Adipocyte (in vitro differentiated cells): ENCODE measurements around the gene STX17.

ENCODE experiments used
- DNase-seq: peaks from one replicate; pipeline ENCODE4 v3.0.0-alpha.2; 2015; ENCODE audit warnings: low read depth
- H3K27me3 ChIP-seq: replicated peaks from 2 replicates; pipeline ENCODE4 v1.7.0; 2013; ENCODE audit warnings: mild to moderate bottlenecking, low read length, moderate library complexity; ENCODE audit not compliant: control insufficient read depth, insufficient read depth
- H3K36me3 ChIP-seq: 2 replicates; pipeline ENCODE4 v1.7.0; 2013; ENCODE audit warnings: low read length, mild to moderate bottlenecking, moderate library complexity; ENCODE audit not compliant: control insufficient read depth, insufficient read depth, severe bottlenecking
- H3K4me1 ChIP-seq: 2 replicates; pipeline ENCODE4 v1.7.0; 2013; ENCODE audit warnings: mild to moderate bottlenecking, low read length, moderate library complexity; ENCODE audit not compliant: control insufficient read depth, insufficient read depth
- H3K4me3 ChIP-seq: 2 replicates; pipeline ENCODE4 v1.7.0; 2013; ENCODE audit warnings: mild to moderate bottlenecking, low read length, moderate library complexity
- H3K9ac ChIP-seq: 2 replicates; pipeline ENCODE4 v1.7.0; 2013; ENCODE audit warnings: mild to moderate bottlenecking, low read length, moderate library complexity
- H3K9me3 ChIP-seq: 2 replicates; pipeline ENCODE4 v1.7.0; 2013; ENCODE audit warnings: mild to moderate bottlenecking, low read length, moderate library complexity; ENCODE audit not compliant: control insufficient read depth

STX17 gene

GRCh38 chr9:99873531-99873930 lies 32.9 kb upstream of the STX17 start:
- Histone ChIP-seq H3K36me3 (no peaks in the 10 kb centered on the region), H3K9me3 (no peaks in the 10 kb centered on the region), H3K9ac (no peak overlapping the region), H3K4me1 (peaks cover 2% of the 10 kb centered on the region), H3K27me3 (no peaks in the 10 kb centered on the region), H3K4me3 (no peak overlapping the region)
- peak; percentile 61 for DNase-seq

GRCh38 chr9:99873943-99874584 lies 32.4 kb upstream of the STX17 start:
- Histone ChIP-seq H3K4me1 (peaks cover 2% of the 10 kb centered on the region), H3K9me3 (no peaks in the 10 kb centered on the region)

GRCh38 chr9:99876190-99876589 lies 30.3 kb upstream of the STX17 start:
- H3K27me3 ChIP-seq: no peaks in the 10 kb centered on the region
- no peaks in the 10 kb centered on the region for H3K36me3 ChIP-seq
- no peak overlapping the region for H3K9ac ChIP-seq
- H3K4me1 ChIP-seq: peaks cover 2% of the 10 kb centered on the region
- H3K4me3 ChIP-seq: no peak overlapping the region
- H3K9me3 ChIP-seq: no peaks in the 10 kb centered on the region
- no peak for DNase-seq

More at GRCh38 chr9:99873943-99874584, 32.4 kb upstream of the STX17 start:
- Histone ChIP-seq H3K9ac (no peak overlapping the region), H3K36me3 (no peaks in the 10 kb centered on the region), H3K27me3 (no peaks in the 10 kb centered on the region), H3K4me3 (no peak overlapping the region)
- peak; percentile 18 for DNase-seq

- no peaks in the 10 kb centered on the region for H3K9me3 ChIP-seq
- no peak overlapping the region for H3K9ac ChIP-seq
- H3K27me3 ChIP-seq: no peaks in the 10 kb centered on the region
- peaks cover 2% of the 10 kb centered on the region for H3K4me1 ChIP-seq
- H3K4me3 ChIP-seq: no peak overlapping the region
- DNase-seq: peak; percentile 32
- H3K36me3 ChIP-seq: no peaks in the 10 kb centered on the region
These were observed 27.8 kb upstream of the STX17 start for GRCh38 chr9:99878651-99879050.

- no peak for DNase-seq
- Histone ChIP-seq H3K36me3 (no peaks in the 10 kb centered on the region), H3K4me1 (no peaks in the 10 kb centered on the region), H3K27me3 (no peaks in the 10 kb centered on the region), H3K9me3 (no peaks in the 10 kb centered on the region), H3K9ac (no peak overlapping the region), H3K4me3 (no peak overlapping the region)
These were observed 24.7 kb upstream of the STX17 start for GRCh38 chr9:99881769-99882168.

GRCh38 chr9:99885747-99886146 lies 20.7 kb upstream of the STX17 start:
- Histone ChIP-seq H3K9ac (no peak overlapping the region), H3K27me3 (no peaks in the 10 kb centered on the region), H3K9me3 (no peaks in the 10 kb centered on the region), H3K4me1 (no peaks in the 10 kb centered on the region), H3K4me3 (no peak overlapping the region), H3K36me3 (no peaks in the 10 kb centered on the region)
- DNase-seq: no peak

GRCh38 chr9:99889120-99889519 lies 17.3 kb upstream of the STX17 start:
- no peak overlapping the region for H3K9ac ChIP-seq
- no peak for DNase-seq
- no peaks in the 10 kb centered on the region for H3K4me1 ChIP-seq
- no peaks in the 10 kb centered on the region for H3K27me3 ChIP-seq
- no peaks in the 10 kb centered on the region for H3K36me3 ChIP-seq
- no peaks in the 10 kb centered on the region for H3K9me3 ChIP-seq
- H3K4me3 ChIP-seq: no peak overlapping the region

- Histone ChIP-seq H3K27me3 (peaks cover 12% of the 10 kb centered on the region), H3K36me3 (no peaks in the 10 kb centered on the region), H3K9ac (no peak overlapping the region), H3K4me1 (no peaks in the 10 kb centered on the region), H3K4me3 (no peak overlapping the region), H3K9me3 (no peaks in the 10 kb centered on the region)
- no peak for DNase-seq
These were observed 11.6 kb upstream of the STX17 start for GRCh38 chr9:99894826-99895225.

- no peaks in the 10 kb centered on the region for H3K36me3 ChIP-seq
- no peak for DNase-seq
- no peaks in the 10 kb centered on the region for H3K4me1 ChIP-seq
- no peak overlapping the region for H3K4me3 ChIP-seq
- H3K9me3 ChIP-seq: no peaks in the 10 kb centered on the region
- peaks cover 12% of the 10 kb centered on the region for H3K27me3 ChIP-seq
- no peak overlapping the region for H3K9ac ChIP-seq
These were observed 10.9 kb upstream of the STX17 start for GRCh38 chr9:99895510-99895909.

- Histone ChIP-seq H3K4me3 (no peak overlapping the region), H3K9ac (no peak overlapping the region), H3K9me3 (no peaks in the 10 kb centered on the region), H3K36me3 (no peaks in the 10 kb centered on the region), H3K27me3 (peaks cover 12% of the 10 kb centered on the region), H3K4me1 (no peaks in the 10 kb centered on the region)
- DNase-seq: no peak
These were observed 10.3 kb upstream of the STX17 start for GRCh38 chr9:99896119-99896518.

- no peak for DNase-seq
- Histone ChIP-seq H3K4me3 (no peak overlapping the region), H3K36me3 (no peaks in the 10 kb centered on the region), H3K9ac (no peak overlapping the region), H3K4me1 (peaks cover 12% of the 10 kb centered on the region), H3K27me3 (no peaks in the 10 kb centered on the region), H3K9me3 (no peaks in the 10 kb centered on the region)
These were observed 3.1 kb upstream of the STX17 start for GRCh38 chr9:99903393-99903792.

GRCh38 chr9:99905833-99906402 lies 536 bp upstream of the STX17 start:
- peak overlapping the region; percentile 83 for H3K9ac ChIP-seq
- no peak for DNase-seq
- H3K4me3 ChIP-seq: peak overlapping the region; percentile 97
- no peaks in the 10 kb centered on the region for H3K27me3 ChIP-seq
- H3K36me3 ChIP-seq: no peaks in the 10 kb centered on the region
- H3K4me1 ChIP-seq: peaks cover 12% of the 10 kb centered on the region
- no peaks in the 10 kb centered on the region for H3K9me3 ChIP-seq
